Left colon (tissue), 2 donors: ENCODE measurements around the gene HDHD2. TPM values are rescaled to one million over a fixed set of nuclear protein-coding genes. Genes with fewer than 3 reads are reported as not detected.

Experiments used
- ATAC-seq: fragments of 200-7000 bp; cut with Tn5 transposase; one replicate; pipeline ENCODE4 v1.9.1; 2020; ENCODE audit warnings: mild to moderate bottlenecking, moderate library complexity
- DNase-seq, 2 donors: peaks; one replicate each; pipeline ENCODE4 v3.0.0-alpha.2; 2020
- intact Hi-C, 2 donors: fragments of 100-400 bp; cut with DNase I in 1 of 2; cut with micrococcal nuclease in 1 of 2; formaldehyde crosslinking; loops; one replicate each; pipeline versions ENCODE4 v1.11.2 to v1.14.0; 2022; cut with DNase I, micrococcal nuclease
- total RNA-seq, 2 donors: library from RNA; stranded (reverse); fragmentation: NEBNext Ultra II Directional; extraction: Animal tissue kit (Norgen Biotek cat#: 25700); gene quantifications; one replicate each; pipeline ENCODE4 v1.2.1, GENCODE V29; 2021
- donor health status: DM: no; HTN: no; CAD: no.
- donor health status: DM: yes; HTN: yes; CAD: no.

Gene HDHD2
- total RNA-seq, 2 donors from 2014 or later: 34.5 to 40.1 TPM

GRCh38 chr18:47081578-47081977 is 68.7 kb downstream of the HDHD2 start:
- intact Hi-C loops: no loop called here
- no peak for ATAC-seq
- no peak for DNase-seq

DNA sequence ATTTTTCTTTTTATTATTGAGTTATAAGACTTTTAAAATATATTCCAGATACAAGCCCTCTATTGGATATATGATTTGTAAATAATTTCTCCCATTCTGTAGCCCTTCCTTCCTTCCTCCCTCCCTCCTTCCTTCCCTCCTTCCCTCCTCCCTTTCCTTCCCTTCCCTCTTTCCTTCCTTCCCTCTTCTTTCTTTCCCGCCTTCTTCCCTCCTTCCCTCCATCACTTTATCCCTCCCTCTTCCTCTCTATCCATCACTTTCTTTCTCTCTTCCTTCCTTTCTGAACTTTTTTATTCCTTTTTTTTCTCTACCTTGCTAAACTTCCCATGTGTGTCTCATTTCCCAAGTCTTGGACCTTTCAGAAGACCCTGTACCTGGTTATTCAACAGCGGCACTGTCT is 69.4 kb downstream of the HDHD2 start:
- ATAC-seq: no peak
- DNase-seq: no peak
- intact Hi-C loops: no loop called here

- ATAC-seq: no peak
- intact Hi-C loops: no loop called here
- DNase-seq: no peak
Observed at GRCh38 chr18:47077111-47077510, 73.2 kb downstream of the HDHD2 start.

- ATAC-seq (peak; percentile 73), DNase-seq (peak in 1 of 2 donors; percentile 17)
- intact Hi-C loops: no loop called here
Observed at GRCh38 chr18:47075098-47075883, 75.0 kb downstream of the HDHD2 start.

GRCh38 chr18:47067648-47068047 is 82.7 kb downstream of the HDHD2 start:
- ATAC-seq (no peak), DNase-seq (no peak)
- intact Hi-C loops: no loop called here

- ATAC-seq (no peak), DNase-seq (no peak)
- intact Hi-C loops: no loop called here
Observed at GRCh38 chr18:47063096-47063495, 87.2 kb downstream of the HDHD2 start.

- intact Hi-C loops: no loop called here
Observed at GRCh38 chr18:47062471-47062870, 87.8 kb downstream of the HDHD2 start.

More at GRCh38 chr18:47062471-47062870, 87.8 kb downstream of the HDHD2 start:
- ATAC-seq: no peak
- DNase-seq: no peak

Other genes with a start within 250 kb of the HDHD2 start
- 10 to 100 TPM; 33.0 to 33.1 TPM for gene PIAS2, start 233.0 kb downstream of the HDHD2 start, total RNA-seq
- 1 to 10 TPM; 2.1 to 3.7 TPM for gene KATNAL2, start 232.9 kb downstream of the HDHD2 start, total RNA-seq
- not detected for gene ELOA2, start 114.9 kb downstream of the HDHD2 start, total RNA-seq
- 10 to 100 TPM; 10.4 to 11.0 TPM for gene IER3IP1, start 25.9 kb upstream of the HDHD2 start, total RNA-seq
- not detected for gene SKOR2, start 101.2 kb upstream of the HDHD2 start, total RNA-seq